Esophagus muscularis mucosa (tissue), 4 donors: ENCODE results near the gene KRT8. TPM values are rescaled to one million over a fixed set of nuclear protein-coding genes. Genes with fewer than 3 reads are reported as not detected.

ENCODE experiments used
- DNase-seq: peaks from one replicate; pipeline ENCODE4 v3.0.0-alpha.2; 2017; ENCODE audit errors: extremely low spot score
- H3K27ac ChIP-seq, 4 donors: fragments of 200-600 bp; sonication (generic); replicated peaks in 1 of 4; 1 replicate in 3 of 4; 2 replicates in 1 of 4; pipeline ENCODE4 v1.5.1; 2016 to 2019; ENCODE audit warnings: mild to moderate bottlenecking in 1 of 4
- H3K27me3 ChIP-seq, 4 donors: fragments of 200-600 bp; sonication (generic); one replicate each; pipeline versions ENCODE4 v1.5.1 to v1.6.0; 2016 to 2019
- H3K36me3 ChIP-seq, 4 donors: fragments of 200-600 bp; sonication (generic); one replicate each; pipeline ENCODE4 v1.5.1; 2016 to 2019
- H3K4me1 ChIP-seq, 4 donors: fragments of 200-600 bp; sonication (generic); one replicate each; pipeline ENCODE4 v1.5.1; 2016 to 2019
- H3K4me3 ChIP-seq, 4 donors: fragments of 200-600 bp; sonication (generic); 1 replicate in 2 of 4; 2 replicates in 2 of 4; pipeline ENCODE4 v1.5.1; 2016 to 2019; ENCODE audit warnings: mild to moderate bottlenecking in 4 of 4, moderate library complexity in 1 of 4
- H3K9me3 ChIP-seq, 4 donors: fragments of 200-600 bp; sonication (generic); 1 replicate in 3 of 4; 2 replicates in 1 of 4; pipeline ENCODE4 v1.5.1; 2016 to 2019
- CTCF ChIP-seq, 3 experiments: fragments of 200-600 bp in 2 of 3; fragments of 450-650 bp in 1 of 3; sonication (generic) in 2 of 3; IDR thresholded peaks; one replicate each; pipeline ENCODE4 v1.5.1; 2017 to 2019; ENCODE audit warnings: antibody characterized with exemption in 3 of 3, mild to moderate bottlenecking in 2 of 3, moderate library complexity in 1 of 3
- EP300 ChIP-seq: sonication (generic); formaldehyde crosslinking; IDR thresholded peaks from one replicate; pipeline ENCODE4 v1.6.1; 2017; ENCODE audit warnings: antibody characterized with exemption
- POLR2A ChIP-seq: fragments of 450-650 bp; IDR thresholded peaks from one replicate; pipeline ENCODE4 v1.6.1; 2017; ENCODE audit warnings: antibody characterized with exemption, moderate library complexity, mild to moderate bottlenecking, low read depth
- POLR2AphosphoS5 ChIP-seq, 2 donors: sonication (generic); formaldehyde crosslinking; IDR thresholded peaks; one replicate each; pipeline ENCODE4 v1.6.1; 2017; ENCODE audit warnings: antibody characterized with exemption in 2 of 2
- WGBS: methylation state at CpG from one replicate; pipeline ENCODE4 v1.1.5; 2018; 5-methylcytosine and 5-hydroxymethylcytosine counted together
- intact Hi-C: fragments of 100-400 bp; cut with DNase I; formaldehyde crosslinking; loops from one replicate; pipeline ENCODE4 v1.15.1; 2023
- total RNA-seq, 4 donors: library from RNA; depleted of rRNA; stranded (reverse); fragments of >200 nt; gene quantifications; one replicate each; pipeline versions ENCODE4 v1.1.0 to v1.2.1, GENCODE V29; 2016

Gene KRT8
- total RNA-seq, 4 donors from 2014 or later: 136 to 508 (median 387) TPM

GRCh38 chr12:52951126-52951525 is 46.2 kb upstream of the KRT8 start:
- intact Hi-C loops: no loop called here
- Histone ChIP-seq H3K4me1 (peaks cover 8 to 16% (median 14%) of the 10 kb centered on the region in 4 donors), H3K36me3 (peaks cover 0 to 3% (median 0%) of the 10 kb centered on the region in 4 donors), H3K27me3 (peaks cover 0 to 17% (median 0%) of the 10 kb centered on the region in 4 donors), H3K4me3 (no peak overlapping the region), H3K27ac (no peak overlapping the region), H3K9me3 (no peaks in the 10 kb centered on the region)
- DNase-seq: no peak
- no peak for TF ChIP-seq EP300
- no peak for TF ChIP-seq CTCF (IDR thresholded peaks at IDR 0.05)
- WGBS: 100% methylated on average over 1 of the region's 1 CpG

GRCh38 chr12:52950553-52950952 is 45.7 kb upstream of the KRT8 start:
- Histone ChIP-seq H3K4me1 (peaks cover 8 to 16% (median 14%) of the 10 kb centered on the region in 4 donors), H3K4me3 (peak overlapping the region in 1 of 4 donors; percentile 69), H3K27me3 (peaks cover 0 to 17% (median 0%) of the 10 kb centered on the region in 4 donors), H3K9me3 (no peaks in the 10 kb centered on the region), H3K36me3 (peaks cover 0 to 3% (median 0%) of the 10 kb centered on the region in 4 donors), H3K27ac (no peak overlapping the region)
- intact Hi-C loops: no loop called here
- 87% methylated on average over 6 of the region's 7 CpGs for WGBS
- TF ChIP-seq CTCF (IDR thresholded peaks at IDR 0.05) (no peak), POLR2A (no peak), EP300 (no peak), POLR2AphosphoS5 (IDR thresholded peaks at IDR 0.05) (no peak)
- no peak for DNase-seq

- peak overlapping the region; percentile 56 to 72 (median 63) for H3K27ac ChIP-seq
- H3K27me3 ChIP-seq: peaks cover 0 to 17% (median 0%) of the 10 kb centered on the region in 4 donors
- TF ChIP-seq POLR2A: no peak
- TF ChIP-seq CTCF (IDR thresholded peaks at IDR 0.05): no peak
- peak in 1 of 2 donors; percentile 54 for TF ChIP-seq POLR2AphosphoS5 (IDR thresholded peaks at IDR 0.05)
- H3K36me3 ChIP-seq: peaks cover 0 to 3% (median 0%) of the 10 kb centered on the region in 4 donors
- H3K9me3 ChIP-seq: no peaks in the 10 kb centered on the region
- H3K4me1 ChIP-seq: peaks cover 8 to 16% (median 14%) of the 10 kb centered on the region in 4 donors
- intact Hi-C loops: no loop called here
- DNase-seq: no peak
- WGBS: 50% methylated on average over 11 of the region's 13 CpGs
- H3K4me3 ChIP-seq: peak overlapping the region; percentile 52 to 69 (median 56)
Observed at GRCh38 chr12:52949413-52950331, 44.8 kb upstream of the KRT8 start.

- no peak for DNase-seq
- WGBS: 93% methylated on average over 12 of the region's 12 CpGs
- H3K36me3 ChIP-seq: peaks cover 0 to 3% (median 0%) of the 10 kb centered on the region in 4 donors
- H3K4me3 ChIP-seq: no peak overlapping the region
- H3K27me3 ChIP-seq: peaks cover 0 to 17% (median 0%) of the 10 kb centered on the region in 4 donors
- H3K9me3 ChIP-seq: no peaks in the 10 kb centered on the region
- H3K4me1 ChIP-seq: peaks cover 8 to 16% (median 14%) of the 10 kb centered on the region in 4 donors
- no peak overlapping the region for H3K27ac ChIP-seq
- intact Hi-C loops: no loop called here
- TF ChIP-seq POLR2AphosphoS5 (IDR thresholded peaks at IDR 0.05): no peak
- no peak for TF ChIP-seq POLR2A
- no peak for TF ChIP-seq EP300
- no peak for TF ChIP-seq CTCF (IDR thresholded peaks at IDR 0.05)
Observed at GRCh38 chr12:52947738-52948423, 43.0 kb upstream of the KRT8 start.
